Activated CD8-positive, alpha-beta memory T cell treated with anti-CD3 and anti-CD28 coated beads for 24 hours (primary cell): ENCODE results near the gene CUBN.
A peak's percentile ranks its signal among the peaks of the same experiment; 100 is the strongest.

Source experiments
- DNase-seq: peaks from one replicate; pipeline ENCODE4 v3.0.0-alpha.2; 2020

The CUBN gene

DNA sequence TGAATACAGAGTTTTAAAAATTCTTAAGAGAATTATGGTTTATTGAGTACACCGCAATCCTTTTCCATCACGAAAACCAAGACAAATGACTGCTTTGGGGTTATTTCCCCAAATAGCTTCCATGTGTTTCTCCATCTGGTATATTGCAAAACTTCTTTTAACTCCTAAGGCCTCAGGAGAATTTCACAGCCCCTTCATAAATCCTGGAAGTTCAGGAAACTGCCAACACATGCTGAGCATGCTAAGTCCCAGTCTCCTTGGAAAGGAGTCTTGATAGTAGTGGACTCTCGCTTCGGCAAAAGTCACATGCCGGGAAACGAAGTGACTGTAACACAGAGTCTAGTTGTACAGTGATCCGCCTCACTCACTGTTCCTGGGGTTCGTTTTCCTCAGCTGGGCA, 224.3 kb downstream of the CUBN start:
- no peak for DNase-seq

DNA sequence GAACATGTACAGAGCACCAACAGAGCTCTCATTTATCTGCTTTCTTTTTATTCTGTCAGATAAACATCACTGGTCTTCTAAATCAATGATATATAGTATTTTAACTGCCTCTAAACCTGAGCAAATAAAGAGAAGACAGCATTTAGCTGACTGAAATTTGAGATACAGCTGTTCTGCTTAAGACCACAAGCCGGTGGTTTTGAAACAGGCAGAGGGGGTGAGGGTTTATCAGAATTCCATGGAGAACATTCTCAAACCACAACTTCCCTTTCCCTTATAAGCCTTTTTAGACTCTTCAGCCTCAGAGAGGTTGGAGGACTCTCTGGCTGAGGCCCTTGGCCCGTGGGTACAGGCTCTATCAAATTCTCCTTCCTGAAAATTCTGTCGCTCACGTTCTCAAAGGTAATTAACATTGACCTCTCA, 225.0 kb downstream of the CUBN start:
- no peak for DNase-seq

DNA sequence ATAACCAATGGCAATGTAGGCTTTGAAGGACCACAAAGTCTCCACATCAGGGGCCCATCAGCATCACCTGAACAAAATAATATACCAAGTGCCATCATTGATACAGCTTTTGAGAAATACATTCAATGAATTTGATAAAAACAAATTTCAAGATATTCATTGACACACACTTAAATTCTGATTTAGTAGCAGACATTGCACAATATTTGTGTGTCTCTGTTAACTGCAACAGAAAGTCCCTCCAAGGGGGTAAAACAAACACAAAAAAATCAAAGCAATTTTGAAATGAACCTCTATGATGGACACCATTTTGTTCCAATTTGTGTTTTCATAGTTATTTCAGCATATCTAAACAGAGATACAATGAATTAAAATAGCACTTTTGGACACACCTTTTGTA, 225.6 kb downstream of the CUBN start:
- DNase-seq, result no peak

DNA sequence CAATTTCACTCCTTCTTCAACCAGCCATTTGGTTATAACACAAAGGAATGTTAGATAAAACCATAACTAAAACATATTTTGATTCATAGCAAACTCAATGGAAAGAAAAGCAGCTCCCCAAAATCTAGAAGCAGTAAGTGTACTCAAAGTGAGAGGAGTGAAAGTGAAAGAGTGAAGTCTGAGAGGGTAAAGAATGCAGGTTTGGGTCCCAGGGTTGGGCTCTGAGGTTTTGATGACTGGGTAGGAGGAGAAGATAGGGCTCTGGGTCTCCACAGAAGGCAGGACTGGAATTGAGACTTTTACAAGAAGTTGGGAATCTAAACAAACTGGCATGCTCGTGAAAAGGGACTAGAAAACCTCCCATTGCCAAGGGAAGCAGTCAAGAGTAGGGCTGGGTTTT, 227.0 kb downstream of the CUBN start:
- no peak for DNase-seq

DNA sequence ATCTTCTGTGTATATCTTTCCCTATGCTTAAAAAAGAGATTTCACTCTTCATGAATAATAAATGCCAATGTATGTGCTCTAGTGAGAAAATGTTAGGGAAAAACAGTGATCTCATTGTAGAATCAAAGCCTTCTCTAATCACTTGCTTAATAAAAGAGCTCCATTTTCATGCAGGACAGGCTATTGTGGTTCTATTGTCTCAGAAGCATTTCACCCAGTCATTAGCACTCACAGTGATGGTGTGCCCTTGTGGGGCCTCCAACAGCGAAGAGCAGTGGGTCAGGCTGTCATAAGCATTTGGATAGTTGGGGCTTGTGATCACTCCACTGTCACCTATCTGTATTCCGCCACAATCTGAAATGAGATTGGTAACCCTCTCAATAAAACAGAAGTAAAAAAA, 228.5 kb downstream of the CUBN start:
- no peak for DNase-seq

DNA sequence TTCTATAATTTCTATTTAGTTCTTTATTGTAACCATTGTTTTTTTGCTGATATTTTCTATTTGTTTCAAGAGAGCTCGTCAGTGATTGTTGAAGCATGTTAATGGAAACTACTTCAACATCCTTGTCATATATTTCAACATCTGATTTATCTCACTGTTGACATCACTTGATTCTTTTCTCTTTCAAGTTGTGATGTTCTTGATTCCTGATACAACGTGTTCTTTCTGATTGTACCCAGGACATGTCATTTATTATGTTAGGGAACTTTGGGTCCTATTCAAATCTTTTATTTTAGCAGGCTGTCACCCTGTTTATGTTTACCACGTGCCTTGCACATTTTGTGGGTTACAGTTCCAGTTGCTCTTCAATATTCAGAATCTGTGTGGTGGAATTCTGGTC, 232.6 kb downstream of the CUBN start:
- DNase-seq, result no peak

DNA sequence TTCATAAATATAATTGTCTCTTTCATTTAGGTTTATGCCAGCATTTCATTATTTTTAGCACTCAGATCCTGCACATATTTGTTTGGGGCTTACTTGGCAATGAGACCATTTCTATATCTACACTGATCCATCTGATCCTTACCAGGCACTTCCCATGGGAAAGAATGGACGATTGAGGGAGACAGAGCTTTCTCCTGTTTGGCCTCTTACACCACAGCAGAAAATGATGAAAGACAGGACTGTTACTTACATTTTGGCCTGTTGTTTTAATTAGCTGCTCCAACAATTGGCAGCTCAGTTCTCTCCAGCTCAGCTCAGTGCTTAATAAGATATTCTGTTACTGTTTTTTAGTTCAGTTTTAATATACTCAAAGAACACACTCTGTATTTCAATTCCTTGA, 234.8 kb downstream of the CUBN start:
- no peak for DNase-seq

DNA sequence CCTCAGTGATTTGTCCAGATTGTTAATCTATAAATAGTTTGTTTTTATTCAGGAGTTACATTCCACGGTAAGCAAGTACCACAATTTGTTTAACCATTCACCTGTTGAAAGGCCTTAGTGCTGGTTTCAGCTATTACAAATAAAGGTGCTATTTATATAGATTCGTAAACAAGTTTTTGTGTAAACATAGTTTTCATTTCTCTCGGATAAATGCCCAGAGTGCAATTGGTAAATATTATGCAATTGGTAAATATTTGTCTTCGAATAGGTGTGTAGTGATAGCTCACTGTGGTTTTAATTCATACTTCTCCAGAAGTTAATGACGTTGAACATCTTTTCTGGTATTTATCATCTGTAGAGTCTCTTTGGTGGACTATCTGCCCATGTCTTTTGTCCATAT, 235.9 kb downstream of the CUBN start:
- DNase-seq, result no peak

DNA sequence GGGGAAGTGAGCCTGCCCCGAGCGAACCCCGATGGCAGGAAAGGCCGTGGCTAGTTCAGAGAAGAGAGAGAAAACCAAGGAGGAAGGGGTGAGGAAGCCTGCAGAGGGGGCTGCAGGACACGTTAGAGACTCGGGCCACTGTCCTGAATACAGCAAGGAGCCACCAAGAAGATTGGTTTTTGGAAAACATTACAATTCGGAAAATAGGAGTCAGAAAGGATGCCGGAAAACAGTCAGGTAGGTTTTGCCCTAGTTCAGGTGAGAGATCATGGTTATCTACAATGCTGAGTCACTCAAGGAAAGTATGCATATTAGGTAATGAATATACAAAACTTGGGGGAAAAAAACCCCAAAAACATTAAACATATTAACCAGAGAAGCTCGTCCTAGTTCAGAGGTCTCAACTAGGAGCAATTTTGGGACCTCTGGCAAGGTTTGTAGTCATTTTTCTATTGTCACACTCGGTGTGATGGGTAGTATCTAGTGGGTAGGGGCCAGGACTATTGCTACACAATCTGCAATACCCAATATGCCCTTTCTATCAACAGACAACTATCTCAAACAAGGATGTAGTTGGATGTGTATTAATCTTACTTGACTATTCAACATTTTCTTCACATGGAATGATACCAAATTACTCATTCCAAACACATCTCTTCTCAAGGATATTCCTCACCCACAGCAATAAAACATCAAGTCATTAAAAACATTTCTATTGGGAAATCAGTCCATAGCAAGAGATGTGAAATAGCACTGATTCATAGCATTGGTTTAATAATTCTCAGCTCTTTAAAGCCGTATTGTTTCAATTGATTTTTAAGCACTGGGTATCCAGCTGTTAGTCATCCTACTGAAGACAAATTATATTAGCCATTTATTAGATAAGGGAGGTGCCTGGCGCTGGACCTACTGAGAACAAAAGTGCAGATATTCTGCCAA, 238.0 kb downstream of the CUBN start:
- DNase-seq, result peak; percentile 80

DNA sequence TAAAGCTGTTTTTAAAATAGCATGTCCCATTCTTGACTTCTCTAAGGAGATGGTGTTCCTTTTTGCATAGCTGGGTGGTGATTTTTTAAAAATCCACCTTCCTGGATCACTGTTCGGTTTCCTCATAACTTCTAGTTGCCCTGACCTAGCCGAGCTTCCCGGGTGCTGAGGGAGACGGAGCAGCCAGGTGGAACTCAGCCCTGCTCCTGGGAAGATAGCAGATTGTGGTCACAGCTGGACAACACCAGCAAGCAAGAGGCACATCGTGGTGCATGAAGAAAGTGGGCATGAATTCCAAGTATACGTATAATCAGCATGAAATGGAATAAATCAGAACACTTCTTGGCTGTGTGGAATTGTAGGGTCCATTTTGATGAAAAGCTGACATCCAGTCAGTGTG, 238.9 kb downstream of the CUBN start:
- no peak for DNase-seq

DNA sequence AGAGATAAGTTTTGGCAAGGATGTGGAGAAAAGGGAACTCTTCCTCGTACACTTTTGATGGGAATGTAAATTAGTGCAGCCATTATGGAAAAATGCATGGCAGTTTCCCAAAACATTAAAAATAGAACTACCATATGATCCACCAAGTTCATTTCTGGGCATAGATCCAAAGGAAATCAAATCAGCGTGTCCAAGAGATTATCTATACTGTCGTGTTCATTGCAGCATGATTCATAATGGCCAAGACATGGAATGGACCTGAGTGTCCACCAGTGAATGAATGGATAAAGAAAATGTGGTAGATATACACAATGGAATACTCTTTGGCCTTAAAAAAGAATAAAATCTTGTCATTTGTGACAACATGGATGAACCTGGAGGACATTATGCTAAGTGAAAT, 242.0 kb downstream of the CUBN start:
- DNase-seq, result no peak

DNA sequence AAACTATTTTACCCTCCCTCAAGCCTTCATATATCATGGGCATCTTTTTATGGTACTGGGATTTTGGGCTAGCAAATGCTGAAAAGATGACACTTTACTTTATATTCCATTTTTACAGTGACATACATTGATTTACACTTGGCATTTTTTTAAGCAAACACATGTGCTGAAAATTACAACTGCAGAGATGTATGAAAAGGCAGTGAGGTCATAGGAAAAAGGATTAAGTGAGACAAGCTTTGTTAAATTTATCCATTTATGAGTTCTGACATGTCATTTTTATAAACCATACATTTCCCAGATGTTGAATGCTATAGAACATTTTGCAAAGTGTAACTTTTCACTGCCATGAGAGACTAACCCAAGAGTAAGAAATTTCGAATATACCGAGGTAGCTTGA, 243.6 kb downstream of the CUBN start:
- no peak for DNase-seq

DNA sequence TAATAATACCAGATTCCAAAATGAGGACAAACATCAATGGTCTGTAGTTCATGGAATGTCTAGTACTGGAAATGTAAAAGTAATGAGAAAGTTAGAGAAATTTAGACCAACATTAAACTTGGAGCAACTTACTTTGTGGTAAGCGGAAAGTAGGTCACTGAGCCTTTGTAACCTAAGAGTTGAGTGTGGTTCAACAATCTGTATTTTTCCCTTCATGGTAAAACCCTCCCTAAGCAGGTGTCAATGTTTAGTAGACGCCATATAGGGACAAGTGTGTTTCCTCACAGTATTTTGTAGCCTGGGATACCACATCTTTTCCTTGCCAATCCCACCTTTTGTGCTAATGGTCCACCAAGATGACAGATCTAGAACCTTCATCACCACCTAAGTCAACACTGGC, 245.1 kb downstream of the CUBN start:
- DNase-seq, result no peak

DNA sequence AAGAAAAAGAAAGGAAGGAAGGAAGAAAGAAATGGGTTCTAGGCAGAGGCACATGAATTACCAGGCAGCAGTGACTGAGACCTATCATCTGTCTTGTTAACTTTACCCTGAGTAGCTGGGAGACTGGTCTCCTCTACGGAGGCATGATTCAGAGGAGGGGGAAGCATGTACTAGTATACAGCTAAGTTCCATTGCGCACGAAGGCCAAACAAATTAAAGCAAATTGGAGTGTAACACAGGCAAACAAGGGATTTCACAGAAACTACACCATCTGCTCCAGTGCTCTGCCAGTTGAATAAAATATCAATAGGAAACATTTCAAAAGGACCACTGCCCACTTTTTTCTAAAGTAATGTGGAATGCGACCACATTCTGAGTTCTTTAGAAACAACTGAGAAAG, 246.5 kb downstream of the CUBN start:
- DNase-seq, result no peak

DNA sequence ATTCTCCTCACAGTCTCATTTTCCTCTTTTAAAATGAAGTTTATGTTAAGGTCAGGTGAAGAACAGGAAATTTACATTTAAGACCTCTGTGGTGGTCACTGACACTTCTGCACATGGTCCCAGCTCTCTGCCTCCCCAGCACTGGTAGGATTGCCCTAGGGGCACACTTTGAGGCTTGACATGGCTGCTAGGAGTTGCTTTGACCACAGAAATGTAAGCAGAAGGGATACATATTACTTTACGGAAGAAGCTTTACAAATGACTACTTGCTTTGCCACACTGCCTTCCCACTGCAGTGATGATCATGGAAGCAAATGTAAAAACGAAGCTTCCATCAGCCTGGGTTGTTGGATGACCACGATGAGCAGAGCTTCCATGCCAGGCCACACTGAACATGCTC, 259.3 kb downstream of the CUBN start:
- DNase-seq, result no peak

DNA sequence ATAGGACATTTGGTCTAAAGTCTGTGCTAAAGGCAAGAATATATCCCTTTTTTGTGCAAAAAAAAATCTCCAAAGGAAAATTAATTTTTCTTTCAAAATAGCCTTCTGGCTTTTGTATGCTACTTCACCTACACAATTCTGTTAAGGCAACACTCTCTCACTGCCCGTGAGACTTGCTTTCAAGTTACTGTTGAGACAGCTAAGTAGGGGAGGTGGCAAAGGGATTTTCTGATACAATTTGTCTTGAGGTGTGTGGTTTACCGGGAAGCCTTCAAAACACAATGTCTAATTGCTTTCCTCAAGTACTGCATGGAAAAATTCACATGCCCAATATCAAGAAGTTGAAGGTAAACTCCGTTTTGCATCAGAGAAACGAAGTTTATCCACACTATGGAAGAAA, 261.6 kb downstream of the CUBN start:
- DNase-seq, result no peak

DNA sequence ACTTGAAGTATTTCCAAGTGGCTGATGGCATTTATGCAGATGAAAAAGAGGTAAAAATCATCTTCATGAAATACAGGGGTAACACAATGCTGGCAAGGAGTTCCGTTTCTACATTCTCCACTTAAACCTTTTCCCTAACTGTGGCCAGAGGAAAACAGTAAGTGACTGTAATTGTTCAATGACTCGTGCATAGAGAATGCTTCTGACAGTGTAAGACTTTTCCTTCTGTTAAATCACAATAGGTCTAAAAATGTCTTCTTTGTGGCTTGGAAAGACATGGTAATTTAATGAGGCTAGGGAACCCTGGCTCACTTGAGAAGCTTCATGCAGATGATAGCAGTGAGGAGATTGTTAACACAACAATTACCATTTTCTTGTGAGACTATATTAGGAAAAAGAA, 262.1 kb downstream of the CUBN start:
- DNase-seq, result no peak

DNA sequence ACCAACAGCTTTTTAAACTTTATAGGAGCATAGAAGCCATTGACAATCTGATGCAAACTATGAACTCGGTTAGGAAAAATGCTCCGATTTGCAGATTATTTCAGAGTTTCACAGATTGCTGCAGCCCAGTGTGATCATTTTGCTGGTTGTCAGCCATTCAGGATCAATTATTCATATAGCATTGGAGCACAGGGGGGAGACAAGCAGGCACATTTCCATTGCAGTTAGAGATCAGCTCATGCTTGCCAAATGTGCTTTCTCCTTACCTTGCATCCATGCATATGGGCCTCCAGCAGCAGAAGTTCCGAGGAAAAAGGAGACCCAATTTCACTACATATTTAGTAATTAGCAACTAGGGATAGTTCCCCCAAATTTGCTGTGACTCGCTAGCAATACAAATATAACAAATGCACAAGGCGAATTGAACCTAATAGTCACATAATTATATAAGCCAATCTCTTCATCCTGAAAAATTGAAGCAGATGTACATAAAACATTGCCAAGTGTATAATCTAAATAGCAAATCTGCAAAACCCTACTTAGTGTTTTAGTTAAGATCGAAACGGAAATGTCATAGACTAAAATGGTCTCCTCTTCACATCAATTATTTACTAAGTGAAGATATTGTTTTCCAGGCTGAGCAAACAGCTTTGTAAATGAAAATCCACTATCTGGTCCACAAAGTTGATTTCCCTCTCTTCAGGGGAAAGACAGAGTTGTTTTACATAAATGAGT, 262.9 kb downstream of the CUBN start:
- no peak for DNase-seq

DNA sequence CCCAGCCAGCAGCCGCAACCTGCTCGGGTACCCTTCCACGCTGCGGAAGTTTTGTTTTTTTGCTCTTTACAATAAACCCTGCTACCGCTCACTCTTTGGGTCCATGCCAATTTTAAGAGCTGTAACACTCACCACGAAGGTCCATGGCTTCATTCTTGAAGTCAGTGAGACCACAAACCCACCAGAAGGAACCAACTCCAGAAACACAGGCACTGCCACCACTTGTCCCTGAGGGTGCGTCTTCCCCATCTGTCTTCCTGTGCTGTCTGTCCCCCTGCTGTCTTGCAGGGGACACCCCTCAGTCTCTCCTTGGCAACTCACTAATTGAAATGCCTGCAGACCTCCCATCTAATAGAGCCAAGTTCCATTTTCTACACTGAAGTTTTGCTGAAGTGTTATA, 263.8 kb downstream of the CUBN start:
- DNase-seq, result no peak

DNA sequence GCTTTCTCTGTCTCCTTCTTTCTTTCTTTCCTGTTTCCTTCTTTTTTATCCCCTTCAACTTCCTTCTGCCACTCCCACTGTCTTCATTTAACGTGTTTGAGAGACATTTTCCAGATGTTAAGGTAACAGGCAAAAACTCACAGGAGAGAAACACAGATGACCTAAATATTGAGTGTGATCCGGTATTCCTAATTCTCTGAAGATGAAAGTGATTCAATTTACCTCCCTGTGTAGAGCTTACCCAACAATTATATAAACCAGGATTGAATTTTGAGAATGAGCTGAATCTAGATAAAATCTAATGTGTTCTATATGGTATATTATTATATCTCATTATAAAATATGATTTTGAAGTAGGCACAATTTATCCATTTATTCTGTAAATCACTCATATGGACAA, 265.8 kb downstream of the CUBN start:
- no peak for DNase-seq

DNA sequence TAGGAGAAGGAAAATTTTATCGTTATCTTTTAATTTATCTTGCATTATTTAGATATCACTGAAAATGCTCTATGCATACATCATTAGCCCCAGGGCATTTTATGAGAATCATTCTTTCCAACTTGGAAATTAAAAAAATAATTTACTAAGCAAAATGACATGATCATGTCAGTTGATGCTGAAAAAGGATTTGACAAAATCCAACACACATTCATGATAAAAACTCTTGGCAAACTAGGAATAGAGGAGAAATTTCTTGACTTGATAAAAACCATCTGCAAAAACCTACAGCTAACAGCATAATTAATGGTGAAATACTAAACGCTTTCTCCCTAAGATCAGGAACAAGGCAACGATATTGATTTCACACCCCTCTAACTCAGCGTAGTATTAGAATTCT, 272.2 kb downstream of the CUBN start:
- DNase-seq, result no peak

DNA sequence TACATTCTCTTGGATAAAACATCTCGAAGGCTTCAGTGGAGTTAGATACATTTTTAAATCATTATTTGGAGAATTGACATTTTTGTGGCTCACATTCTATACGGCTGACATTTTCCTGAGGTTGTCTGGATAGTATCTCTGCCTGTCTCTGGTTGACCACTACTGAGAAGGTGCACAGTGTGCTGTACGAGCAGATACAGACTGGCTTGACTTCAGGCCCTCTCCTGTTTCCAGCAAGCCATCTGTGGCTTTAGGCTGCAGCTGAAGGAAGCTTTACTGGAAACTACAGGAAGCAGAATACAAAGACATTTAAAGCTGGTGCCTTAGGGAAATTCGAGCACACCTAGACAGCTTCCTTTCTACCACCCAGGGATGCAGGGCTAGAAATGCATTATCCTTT, 273.0 kb downstream of the CUBN start:
- no peak for DNase-seq

DNA sequence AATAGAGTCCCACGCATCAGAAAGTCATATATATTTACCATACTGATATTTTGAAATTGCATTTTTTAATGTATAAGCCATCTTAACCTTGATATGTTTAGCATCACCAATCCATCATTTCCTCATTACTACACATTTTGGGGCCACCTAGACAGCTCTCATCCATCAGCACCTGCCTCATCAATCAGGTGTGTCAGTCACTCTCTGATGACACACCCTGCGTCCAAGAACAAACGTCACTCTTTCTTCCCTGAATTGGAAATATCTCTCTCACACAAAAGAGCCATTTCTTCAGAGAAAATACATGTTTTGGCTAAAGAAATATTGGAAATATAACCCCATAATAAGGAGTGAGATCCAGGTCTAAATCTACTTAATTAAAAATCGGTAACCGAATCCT, 273.5 kb downstream of the CUBN start:
- DNase-seq, result no peak

DNA sequence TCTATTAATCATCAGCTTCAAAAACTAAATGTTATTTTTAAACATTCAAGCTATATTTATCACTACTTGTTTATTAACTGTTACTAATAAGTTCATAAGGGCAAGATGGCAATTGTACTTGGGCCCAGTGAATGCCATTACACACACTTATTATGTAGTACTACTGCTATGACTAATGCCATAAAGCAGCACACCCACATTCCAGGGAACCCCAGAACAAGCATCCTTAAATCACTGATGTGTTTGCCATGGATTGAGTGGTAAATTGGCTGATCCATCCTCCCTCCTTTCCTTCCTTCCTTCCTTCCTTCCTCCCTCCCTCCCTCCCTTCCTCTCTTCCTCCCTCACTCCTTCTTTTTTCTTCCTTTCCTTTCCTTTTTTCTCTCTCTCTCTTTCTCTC, 275.0 kb downstream of the CUBN start:
- DNase-seq, result no peak

DNA sequence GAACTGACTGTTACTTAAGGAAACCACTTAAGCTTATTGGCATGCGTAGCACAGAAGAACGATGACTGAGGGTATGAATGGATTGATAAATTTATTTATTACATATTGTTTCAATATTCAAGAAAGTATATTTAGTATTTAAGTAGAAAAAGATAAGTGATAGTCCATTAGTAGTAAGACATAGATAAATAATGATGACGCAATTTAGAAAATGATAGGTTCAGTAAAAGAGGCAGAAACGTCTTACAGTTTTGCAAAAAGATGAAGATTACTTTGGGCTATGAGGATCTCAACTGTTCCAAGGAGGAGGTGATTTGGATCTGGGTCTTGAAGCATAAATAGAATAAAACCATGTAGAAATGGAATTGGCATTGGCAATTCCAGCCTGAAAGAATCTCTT, 275.8 kb downstream of the CUBN start:
- no peak for DNase-seq
